ENCODE results near the gene RAB1A. TPM values are rescaled to one million over a fixed set of nuclear protein-coding genes. Genes with fewer than 3 reads are reported as not detected.

RAB1A gene
- total and polyA plus RNA-seq, 10 of the 15 experiments (the other 5 are each of a cell fraction or from before 2014, with no cell fraction given), result 48.9 to 171 (median 83.4) TPM

- TF ChIP-seq E4F1 (IDR thresholded peaks at IDR 0.05; ENCODE audit: borderline replicate concordance, partially characterized antibody) (no peak), CHD4 (IDR thresholded peaks at IDR 0.05) (no peak), SMAD1 (IDR thresholded peaks at IDR 0.05; ENCODE audit: low read depth, partially characterized antibody) (no peak), RB1 (IDR thresholded peaks at IDR 0.05; ENCODE audit: borderline replicate concordance) (no peak), PBX3 (IDR thresholded peaks at IDR 0.05; ENCODE audit: insufficient replicate concordance, low read depth, low read length) (peak; percentile 17), NR2F1 (conservative IDR thresholded peaks at IDR 0.05) (0 out of 2 replicates have a peak, but pooled peaks have one; percentile 35), TCF3 (IDR thresholded peaks at IDR 0.05; ENCODE audit: borderline replicate concordance, insufficient read depth, low read depth, low read length) (0 out of 2 replicates have a peak, but pooled peaks have one; percentile 33), FOXK2 (IDR thresholded peaks at IDR 0.05) (no peak), ZNF24 (IDR thresholded peaks at IDR 0.05) (no peak), JUNB (IDR thresholded peaks at IDR 0.05) (peak; percentile 71), CEBPB (IDR thresholded peaks at IDR 0.05; ENCODE audit: borderline replicate concordance in 1 of 2, low read depth in 2 of 2, low read length in 2 of 2) (no peak), NR2C1 (IDR thresholded peaks at IDR 0.05) (no peak), SRF (IDR thresholded peaks at IDR 0.05; ENCODE audit: low read depth in 2 of 2, low read length in 2 of 2) (no peak), TAF1 (IDR thresholded peaks at IDR 0.05; ENCODE audit: borderline replicate concordance, low read depth, low read length) (no peak)
- TF ChIP-seq, protein P1, sequence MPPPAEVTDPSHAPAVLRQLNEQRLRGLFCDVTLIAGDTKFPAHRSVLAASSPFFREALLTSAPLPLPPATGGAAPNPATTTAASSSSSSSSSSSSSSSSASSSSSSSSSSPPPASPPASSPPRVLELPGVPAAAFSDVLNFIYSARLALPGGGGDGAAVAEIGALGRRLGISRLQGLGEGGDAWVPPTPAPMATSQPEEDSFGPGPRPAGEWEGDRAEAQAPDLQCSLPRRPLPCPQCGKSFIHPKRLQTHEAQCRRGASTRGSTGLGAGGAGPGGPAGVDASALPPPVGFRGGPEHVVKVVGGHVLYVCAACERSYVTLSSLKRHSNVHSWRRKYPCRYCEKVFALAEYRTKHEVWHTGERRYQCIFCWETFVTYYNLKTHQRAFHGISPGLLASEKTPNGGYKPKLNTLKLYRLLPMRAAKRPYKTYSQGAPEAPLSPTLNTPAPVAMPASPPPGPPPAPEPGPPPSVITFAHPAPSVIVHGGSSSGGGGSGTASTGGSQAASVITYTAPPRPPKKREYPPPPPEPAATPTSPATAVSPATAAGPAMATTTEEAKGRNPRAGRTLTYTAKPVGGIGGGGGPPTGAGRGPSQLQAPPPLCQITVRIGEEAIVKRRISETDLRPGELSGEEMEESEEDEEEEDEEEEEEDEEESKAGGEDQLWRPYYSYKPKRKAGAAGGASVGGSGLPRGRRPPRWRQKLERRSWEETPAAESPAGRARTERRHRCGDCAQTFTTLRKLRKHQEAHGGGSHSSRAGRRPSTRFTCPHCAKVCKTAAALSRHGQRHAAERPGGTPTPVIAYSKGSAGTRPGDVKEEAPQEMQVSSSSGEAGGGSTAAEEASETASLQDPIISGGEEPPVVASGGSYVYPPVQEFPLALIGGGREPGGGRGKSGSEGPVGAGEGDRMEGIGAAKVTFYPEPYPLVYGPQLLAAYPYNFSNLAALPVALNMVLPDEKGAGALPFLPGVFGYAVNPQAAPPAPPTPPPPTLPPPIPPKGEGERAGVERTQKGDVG (CRISPR knock-in tag; IDR thresholded peaks at IDR 0.05), result no peak
- TF ChIP-seq, protein P2, sequence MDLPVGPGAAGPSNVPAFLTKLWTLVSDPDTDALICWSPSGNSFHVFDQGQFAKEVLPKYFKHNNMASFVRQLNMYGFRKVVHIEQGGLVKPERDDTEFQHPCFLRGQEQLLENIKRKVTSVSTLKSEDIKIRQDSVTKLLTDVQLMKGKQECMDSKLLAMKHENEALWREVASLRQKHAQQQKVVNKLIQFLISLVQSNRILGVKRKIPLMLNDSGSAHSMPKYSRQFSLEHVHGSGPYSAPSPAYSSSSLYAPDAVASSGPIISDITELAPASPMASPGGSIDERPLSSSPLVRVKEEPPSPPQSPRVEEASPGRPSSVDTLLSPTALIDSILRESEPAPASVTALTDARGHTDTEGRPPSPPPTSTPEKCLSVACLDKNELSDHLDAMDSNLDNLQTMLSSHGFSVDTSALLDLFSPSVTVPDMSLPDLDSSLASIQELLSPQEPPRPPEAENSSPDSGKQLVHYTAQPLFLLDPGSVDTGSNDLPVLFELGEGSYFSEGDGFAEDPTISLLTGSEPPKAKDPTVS (IDR thresholded peaks at IDR 0.05; ENCODE audit: low read depth, low read length), result no peak
- TF ChIP-seq, protein P3, sequence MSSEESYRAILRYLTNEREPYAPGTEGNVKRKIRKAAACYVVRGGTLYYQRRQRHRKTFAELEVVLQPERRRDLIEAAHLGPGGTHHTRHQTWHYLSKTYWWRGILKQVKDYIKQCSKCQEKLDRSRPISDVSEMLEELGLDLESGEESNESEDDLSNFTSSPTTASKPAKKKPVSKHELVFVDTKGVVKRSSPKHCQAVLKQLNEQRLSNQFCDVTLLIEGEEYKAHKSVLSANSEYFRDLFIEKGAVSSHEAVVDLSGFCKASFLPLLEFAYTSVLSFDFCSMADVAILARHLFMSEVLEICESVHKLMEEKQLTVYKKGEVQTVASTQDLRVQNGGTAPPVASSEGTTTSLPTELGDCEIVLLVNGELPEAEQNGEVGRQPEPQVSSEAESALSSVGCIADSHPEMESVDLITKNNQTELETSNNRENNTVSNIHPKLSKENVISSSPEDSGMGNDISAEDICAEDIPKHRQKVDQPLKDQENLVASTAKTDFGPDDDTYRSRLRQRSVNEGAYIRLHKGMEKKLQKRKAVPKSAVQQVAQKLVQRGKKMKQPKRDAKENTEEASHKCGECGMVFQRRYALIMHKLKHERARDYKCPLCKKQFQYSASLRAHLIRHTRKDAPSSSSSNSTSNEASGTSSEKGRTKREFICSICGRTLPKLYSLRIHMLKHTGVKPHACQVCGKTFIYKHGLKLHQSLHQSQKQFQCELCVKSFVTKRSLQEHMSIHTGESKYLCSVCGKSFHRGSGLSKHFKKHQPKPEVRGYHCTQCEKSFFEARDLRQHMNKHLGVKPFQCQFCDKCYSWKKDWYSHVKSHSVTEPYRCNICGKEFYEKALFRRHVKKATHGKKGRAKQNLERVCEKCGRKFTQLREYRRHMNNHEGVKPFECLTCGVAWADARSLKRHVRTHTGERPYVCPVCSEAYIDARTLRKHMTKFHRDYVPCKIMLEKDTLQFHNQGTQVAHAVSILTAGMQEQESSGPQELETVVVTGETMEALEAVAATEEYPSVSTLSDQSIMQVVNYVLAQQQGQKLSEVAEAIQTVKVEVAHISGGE (CRISPR knock-in tag; IDR thresholded peaks at IDR 0.05), result no peak
Measured at GRCh38 chr2:65053199-65053598, 76.7 kb downstream of the RAB1A start (continued).

Measured in GM12878 (cell line).